Chondrocyte (in vitro differentiated cells): ENCODE measurements around the gene CARHSP1. TPM values are rescaled to one million over a fixed set of nuclear protein-coding genes. Genes with fewer than 3 reads are reported as not detected.
"Not testable (repeated sequence)": the region's sequence is repeated elsewhere in the genome, so short reads cannot be mapped to it uniquely, and the experiment has no call there.

Experiments used
- DNase-seq: peaks from one replicate; pipeline ENCODE4 v3.0.0; 2021; ENCODE audit warnings: mixed read lengths, low spot score
- H3K27ac Mint-ChIP-seq: one replicate; pipeline ENCODE4 v1.8.0; 2021; ENCODE audit warnings: mild to moderate bottlenecking, moderate library complexity, mixed read lengths; ENCODE audit not compliant: unreplicated experiment
- H3K27me3 Mint-ChIP-seq: 2 replicates; pipeline ENCODE4 v1.8.0; 2021; ENCODE audit warnings: low read depth, mixed read lengths
- H3K36me3 Mint-ChIP-seq: 2 replicates; pipeline ENCODE4 v1.8.0; 2021; ENCODE audit warnings: low read depth, mixed read lengths
- H3K4me1 Mint-ChIP-seq: 2 replicates; pipeline ENCODE4 v1.8.0; 2021; ENCODE audit warnings: low read depth, mild to moderate bottlenecking, mixed read lengths
- H3K4me3 Mint-ChIP-seq: one replicate; pipeline ENCODE4 v1.8.0; 2021; ENCODE audit warnings: mild to moderate bottlenecking, moderate library complexity, mixed read lengths; ENCODE audit not compliant: unreplicated experiment
- H3K9me3 Mint-ChIP-seq: 2 replicates; pipeline ENCODE4 v1.8.0; 2021; ENCODE audit warnings: low read depth, mixed read lengths
- CTCF ChIP-seq: fragments of 200-600 bp; sonication (generic); IDR thresholded peaks from 2 replicates; pipeline ENCODE4 v1.5.0; 2021; ENCODE audit warnings: antibody characterized with exemption, mild to moderate bottlenecking, moderate library complexity
- total RNA-seq: library from RNA; stranded (reverse); gene quantifications from 3 replicates; pipeline ENCODE4 v1.2.1, GENCODE V29; 2021

The CARHSP1 gene
- total RNA-seq, 1 donor from 2014 or later: 57.4 TPM

- Mint-ChIP-seq H3K27ac (peak overlapping the region; percentile 69), H3K27me3 (no peaks in the 10 kb centered on the region), H3K9me3 (no peaks in the 10 kb centered on the region), H3K36me3 (no peaks in the 10 kb centered on the region), H3K4me1 (peaks cover 22% of the 10 kb centered on the region), H3K4me3 (no peak overlapping the region)
- TF ChIP-seq CTCF: no peak
- DNase-seq: no peak
Observed at GRCh38 chr16:8874388-8874787, 5.6 kb upstream of the CARHSP1 start.

GRCh38 chr16:8873866-8874195 is 5.0 kb upstream of the CARHSP1 start:
- H3K27ac Mint-ChIP-seq, H3K4me3 Mint-ChIP-seq, DNase-seq, H3K36me3 Mint-ChIP-seq, H3K27me3 Mint-ChIP-seq, H3K9me3 Mint-ChIP-seq: not testable (repeated sequence)
- peaks cover 25% of the 10 kb centered on the region for H3K4me1 Mint-ChIP-seq

- peaks cover 19% of the 10 kb centered on the region for H3K4me1 Mint-ChIP-seq
- H3K36me3 Mint-ChIP-seq: no peaks in the 10 kb centered on the region
- no peak for DNase-seq
- H3K4me3 Mint-ChIP-seq: no peak overlapping the region
- H3K27me3 Mint-ChIP-seq: no peaks in the 10 kb centered on the region
- peak; percentile 62 for TF ChIP-seq CTCF
- H3K27ac Mint-ChIP-seq: no peak overlapping the region
- H3K9me3 Mint-ChIP-seq: no peaks in the 10 kb centered on the region
Observed at GRCh38 chr16:8872967-8873865, 4.4 kb upstream of the CARHSP1 start.

GRCh38 chr16:8872071-8872470 is 3.3 kb upstream of the CARHSP1 start:
- Mint-ChIP-seq H3K27ac (no peak overlapping the region), H3K36me3 (no peaks in the 10 kb centered on the region), H3K4me1 (peaks cover 28% of the 10 kb centered on the region), H3K4me3 (no peak overlapping the region), H3K9me3 (no peaks in the 10 kb centered on the region), H3K27me3 (no peaks in the 10 kb centered on the region)
- no peak for TF ChIP-seq CTCF
- no peak for DNase-seq

- not testable (repeated sequence) for H3K27me3 Mint-ChIP-seq, H3K27ac Mint-ChIP-seq, H3K4me3 Mint-ChIP-seq, H3K9me3 Mint-ChIP-seq, H3K36me3 Mint-ChIP-seq, DNase-seq
- peaks cover 47% of the 10 kb centered on the region for H3K4me1 Mint-ChIP-seq
Observed at GRCh38 chr16:8869988-8870241, 1.1 kb upstream of the CARHSP1 start.

GRCh38 chr16:8869212-8869987 is 594 bp upstream of the CARHSP1 start:
- H3K4me1 Mint-ChIP-seq: peaks cover 51% of the 10 kb centered on the region
- no peak for DNase-seq

More at GRCh38 chr16:8869212-8869987, 594 bp upstream of the CARHSP1 start:
- Mint-ChIP-seq H3K9me3 (no peaks in the 10 kb centered on the region), H3K27ac (peak overlapping the region; percentile 50), H3K36me3 (no peaks in the 10 kb centered on the region), H3K4me3 (peak overlapping the region; percentile 70), H3K27me3 (no peaks in the 10 kb centered on the region)
- peak; percentile 3 for TF ChIP-seq CTCF
